Measurements from ENCODE around the gene CEP128.

Gene CEP128

DNA sequence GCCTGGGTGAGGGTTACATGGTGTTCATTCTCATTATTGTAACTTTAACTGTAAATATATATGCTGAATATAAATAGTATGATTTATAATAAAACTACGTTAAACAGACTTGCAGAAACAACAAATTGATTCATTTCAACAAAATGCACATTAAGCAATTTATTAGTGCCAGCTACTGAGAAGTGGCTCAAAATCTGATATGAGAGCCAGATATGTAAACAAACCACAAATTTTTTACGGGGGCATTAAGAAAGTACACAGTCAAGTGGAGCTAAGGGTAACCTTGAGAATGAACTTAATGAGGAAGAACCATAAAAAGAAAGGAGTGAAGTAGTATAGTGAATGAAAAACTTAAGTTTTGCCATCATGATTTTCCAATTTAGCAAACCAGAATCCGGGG is 40.3 kb downstream of the CEP128 start:
- DNase-seq (ENCODE audit: low spot score), result no peak

DNA sequence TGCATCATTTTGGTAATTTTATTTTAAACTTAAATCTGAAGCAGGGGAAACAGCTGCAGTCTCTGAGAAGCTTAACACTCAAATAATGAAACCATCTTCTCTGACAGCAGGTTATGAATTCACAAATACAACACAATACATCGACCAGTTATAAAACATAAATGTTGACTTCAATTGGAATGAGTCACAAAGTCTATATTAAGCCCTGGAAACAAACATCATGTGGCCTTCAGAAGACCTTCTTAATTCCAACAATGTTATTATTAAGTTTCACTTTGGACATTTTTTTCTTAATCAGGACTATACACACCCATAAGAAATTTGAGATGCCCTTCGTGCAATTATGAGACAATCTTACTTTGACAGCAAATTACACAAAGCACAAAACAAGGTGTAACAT is 68.9 kb downstream of the CEP128 start:
- no peak for DNase-seq (ENCODE audit: low spot score)

DNA sequence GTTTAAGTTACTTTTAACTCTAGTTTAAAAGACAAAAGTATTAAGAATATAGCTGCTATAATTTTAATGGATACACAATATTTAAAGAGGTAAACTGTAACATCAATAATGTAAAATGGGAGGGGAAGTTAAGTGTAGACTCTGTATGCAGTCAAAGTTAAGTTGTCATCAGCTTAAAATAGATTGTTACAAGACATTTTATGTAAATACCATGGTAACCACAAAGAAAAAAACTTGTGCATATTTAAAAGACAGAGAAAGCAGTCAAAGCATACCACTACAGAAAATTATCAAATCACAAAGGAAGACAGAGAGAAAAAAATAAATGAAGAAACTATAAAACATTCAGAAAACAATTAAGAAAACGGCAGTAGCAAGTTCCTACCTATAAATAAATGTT is 73.3 kb downstream of the CEP128 start:
- no peak for DNase-seq (ENCODE audit: low spot score)

DNA sequence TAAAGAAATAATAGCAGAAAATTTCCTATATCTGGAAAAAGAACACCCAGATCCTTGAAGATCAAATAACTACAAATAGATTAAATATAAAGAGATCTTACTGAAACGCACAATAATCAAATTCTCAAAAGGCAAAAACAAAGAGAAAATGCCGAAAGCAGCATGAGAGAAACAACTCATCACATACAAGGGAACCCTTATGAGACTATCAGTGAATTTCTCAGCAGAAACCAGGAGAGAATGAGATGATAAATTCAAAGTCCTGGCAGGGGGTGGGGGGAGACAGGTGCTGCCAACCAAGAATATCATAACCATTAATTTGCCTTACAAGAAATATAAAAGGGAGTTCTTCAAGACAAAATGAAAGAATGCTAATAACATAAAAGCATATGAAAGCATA is 73.7 kb downstream of the CEP128 start:
- DNase-seq (ENCODE audit: low spot score), result no peak

DNA sequence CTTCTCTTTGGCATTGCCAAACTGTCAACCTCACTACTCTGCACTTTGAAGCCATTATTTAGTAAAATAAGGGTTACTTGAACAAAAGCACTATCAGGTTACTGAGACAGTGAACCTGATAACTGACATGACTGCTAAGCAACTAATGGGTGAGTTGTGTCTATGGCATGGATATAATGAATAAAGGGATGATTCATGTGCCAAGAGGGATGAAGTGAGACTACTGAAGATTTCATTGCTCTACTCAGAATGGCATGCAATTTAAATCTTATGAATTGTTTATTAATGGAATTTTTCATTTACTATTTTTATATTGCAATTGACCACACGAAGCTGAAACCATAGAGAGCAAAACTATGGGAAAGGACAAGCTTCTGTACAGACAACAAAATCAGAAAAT is 74.4 kb downstream of the CEP128 start:
- no peak for DNase-seq (ENCODE audit: low spot score)

DNA sequence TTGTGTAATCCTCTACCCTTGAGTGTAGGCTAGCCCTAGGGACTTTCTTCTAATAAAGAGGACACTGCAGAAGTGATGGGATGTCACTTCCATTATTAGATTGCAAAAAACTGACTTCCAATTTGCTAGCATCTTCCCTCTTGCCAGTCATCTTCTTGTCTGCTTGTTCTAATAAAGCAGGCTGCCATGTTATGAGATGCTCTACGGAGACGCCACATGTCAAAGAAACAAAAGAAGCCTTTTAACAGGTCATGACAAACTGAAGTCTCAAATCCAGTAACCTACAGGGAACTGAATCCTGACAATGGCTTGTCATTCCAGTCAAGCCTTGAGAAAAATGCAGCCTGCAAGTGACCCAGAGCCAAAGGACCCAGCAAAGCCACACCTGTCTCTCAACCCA is 76.0 kb downstream of the CEP128 start:
- no peak for DNase-seq (ENCODE audit: low spot score)

DNA sequence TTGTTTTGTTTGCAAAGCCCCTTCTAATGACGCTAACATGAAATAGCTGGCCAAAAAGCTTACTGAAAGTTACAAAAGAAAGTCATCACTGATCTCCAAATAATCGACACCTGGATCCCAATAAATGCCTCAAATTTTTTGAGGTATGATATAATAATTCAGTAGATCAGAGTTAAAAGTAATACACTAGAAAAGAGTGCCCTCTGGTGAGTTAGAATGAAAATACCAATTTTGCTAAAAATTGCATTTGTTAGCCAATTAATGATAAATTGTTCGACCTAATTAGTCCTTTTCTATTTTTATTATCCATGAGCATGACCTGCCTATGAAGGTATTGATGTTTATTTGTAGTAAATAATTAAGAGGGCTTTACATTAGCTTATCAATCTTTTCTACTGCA is 78.6 kb downstream of the CEP128 start:
- no peak for DNase-seq (ENCODE audit: low spot score)

DNA sequence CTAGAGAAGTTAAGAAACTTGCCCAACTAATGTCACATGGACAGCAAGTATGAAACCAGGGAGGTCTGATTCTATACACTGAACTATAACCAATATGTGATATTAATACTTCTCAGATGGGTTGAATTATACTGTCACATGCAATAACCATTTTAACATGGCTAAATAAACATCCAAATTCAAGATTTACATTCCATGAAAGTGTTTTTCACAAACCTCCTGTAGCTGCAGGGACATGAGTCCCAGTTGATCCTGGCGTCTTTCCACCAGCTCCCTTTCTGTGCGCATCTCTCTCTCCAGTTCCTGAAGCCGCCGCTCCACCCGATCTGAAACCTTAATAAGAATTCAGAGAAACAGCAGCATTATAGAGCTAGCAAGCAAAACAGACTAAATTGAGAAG is 79.0 kb downstream of the CEP128 start:
- DNase-seq (ENCODE audit: low spot score), result no peak

DNA sequence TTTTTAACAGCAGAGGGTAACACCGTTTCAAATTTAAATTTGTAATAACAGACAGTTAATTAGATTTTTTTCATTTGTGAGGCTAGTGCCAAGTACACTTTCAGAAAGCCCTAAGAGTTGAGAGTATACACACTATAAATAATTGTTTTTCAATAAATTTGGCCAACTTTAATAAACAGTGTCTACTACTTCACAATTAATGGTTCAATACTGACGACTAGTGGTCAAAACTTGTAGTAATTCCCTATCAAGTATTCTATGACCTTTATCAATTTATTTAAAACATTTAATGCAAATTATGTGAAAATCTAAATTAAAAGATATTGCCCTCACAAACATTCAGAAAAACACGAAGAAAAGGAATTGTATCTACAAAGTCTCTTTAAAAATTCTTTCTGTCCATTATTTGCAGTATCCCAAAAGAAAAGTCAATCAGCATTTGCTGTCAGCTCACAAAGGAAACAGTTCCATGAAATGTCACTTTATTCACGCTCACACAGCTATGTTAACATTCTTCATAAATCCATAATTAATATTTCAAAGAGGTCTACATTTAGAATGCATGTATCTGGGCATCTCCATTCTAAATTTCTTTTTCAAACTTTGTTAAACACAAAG is 91.2 kb downstream of the CEP128 start:
- DNase-seq (ENCODE audit: low spot score), result peak; percentile 1

DNA sequence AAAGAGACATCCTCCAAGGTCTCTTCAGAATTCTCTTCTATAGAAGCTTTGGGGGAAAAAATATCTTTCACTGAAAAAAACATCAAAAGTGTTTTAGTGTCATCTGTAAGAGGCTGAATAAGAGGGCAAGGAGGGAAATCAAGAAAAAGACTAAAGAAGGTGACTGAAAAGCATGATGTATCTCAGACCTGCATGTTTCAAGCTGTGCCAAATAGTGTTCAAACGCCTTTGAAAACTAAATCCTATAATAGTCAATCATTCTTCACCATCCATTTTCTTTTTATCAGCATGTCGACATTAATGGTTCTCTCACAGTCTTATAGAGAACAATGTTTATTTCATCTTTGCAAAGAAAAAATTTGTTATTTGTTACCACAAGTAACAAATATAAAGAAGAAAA is 94.5 kb downstream of the CEP128 start:
- no peak for DNase-seq (ENCODE audit: low spot score)

DNA sequence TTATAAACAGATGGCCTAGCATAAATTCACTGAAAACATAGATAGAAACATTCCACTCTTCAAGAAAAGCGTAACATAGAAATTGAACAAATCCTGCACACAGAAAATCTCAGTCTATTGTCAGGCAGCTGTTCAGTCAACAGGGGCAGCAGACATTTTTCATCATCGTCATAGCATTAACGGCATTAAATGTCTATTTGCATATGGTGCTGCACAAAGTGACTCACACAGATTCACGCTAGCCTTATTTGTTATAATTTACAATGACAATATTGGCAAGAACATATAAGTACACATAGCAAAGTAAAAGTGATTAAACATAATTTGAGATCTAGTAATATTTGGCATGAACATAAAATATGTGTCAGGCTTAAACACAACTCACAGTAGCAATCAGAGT is 95.7 kb downstream of the CEP128 start:
- DNase-seq (ENCODE audit: low spot score), result no peak

DNA sequence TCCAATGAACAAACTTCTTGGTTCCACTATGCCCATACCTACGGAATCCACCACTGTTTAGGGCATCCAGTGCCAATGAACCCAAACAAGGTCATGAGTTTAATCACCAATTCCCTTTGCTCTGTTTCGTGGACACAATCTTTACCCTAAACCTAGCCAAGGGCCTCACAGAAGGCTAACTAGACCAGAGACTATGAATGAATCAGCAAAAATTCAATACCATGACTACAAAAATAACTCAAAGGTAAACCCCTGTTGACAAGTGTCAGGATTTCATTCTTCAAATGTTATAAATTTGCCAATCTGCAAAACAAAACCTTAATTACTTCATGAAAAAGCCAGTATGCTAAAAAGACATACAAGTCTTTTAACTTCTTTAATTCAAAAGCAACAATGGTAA is 96.7 kb downstream of the CEP128 start:
- no peak for DNase-seq (ENCODE audit: low spot score)

DNA sequence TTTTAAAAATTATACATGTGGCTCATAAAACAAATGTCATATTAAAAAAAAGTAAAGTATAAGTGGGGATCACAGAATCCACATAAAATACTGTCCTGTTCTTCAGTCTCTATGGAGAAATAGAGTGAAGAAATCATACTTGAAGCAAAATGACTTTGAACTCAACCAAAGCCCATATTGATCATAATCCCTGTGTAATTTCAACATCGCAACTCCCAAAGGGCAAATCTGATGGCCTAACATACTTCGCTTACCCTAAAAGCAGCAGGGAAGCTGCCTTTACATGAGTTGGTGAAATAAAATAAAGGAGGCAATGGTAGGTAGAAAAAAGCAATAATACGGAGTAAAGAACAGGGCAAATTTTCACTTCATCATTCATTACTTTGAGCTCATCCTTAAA is 101.8 kb downstream of the CEP128 start:
- DNase-seq (ENCODE audit: low spot score), result no peak

DNA sequence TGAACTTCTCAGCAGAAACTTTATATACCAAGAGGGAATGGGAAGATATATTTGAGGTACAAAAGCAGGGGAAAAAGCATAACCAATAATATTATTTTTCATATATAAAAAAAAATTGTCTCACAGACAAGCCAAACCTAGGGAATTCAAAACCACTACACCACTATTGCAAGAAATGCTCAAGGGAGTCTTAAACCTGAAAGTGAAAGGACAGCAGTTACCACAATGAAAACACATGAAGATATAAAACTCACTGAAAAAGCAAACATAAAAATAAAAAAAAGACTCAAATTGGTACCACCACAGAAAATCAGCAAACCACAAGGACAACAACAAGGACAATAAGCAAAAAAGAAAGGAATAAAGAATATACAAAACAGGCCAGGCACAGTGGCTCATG is 131.9 kb downstream of the CEP128 start:
- no peak for DNase-seq (ENCODE audit: low spot score)

DNA sequence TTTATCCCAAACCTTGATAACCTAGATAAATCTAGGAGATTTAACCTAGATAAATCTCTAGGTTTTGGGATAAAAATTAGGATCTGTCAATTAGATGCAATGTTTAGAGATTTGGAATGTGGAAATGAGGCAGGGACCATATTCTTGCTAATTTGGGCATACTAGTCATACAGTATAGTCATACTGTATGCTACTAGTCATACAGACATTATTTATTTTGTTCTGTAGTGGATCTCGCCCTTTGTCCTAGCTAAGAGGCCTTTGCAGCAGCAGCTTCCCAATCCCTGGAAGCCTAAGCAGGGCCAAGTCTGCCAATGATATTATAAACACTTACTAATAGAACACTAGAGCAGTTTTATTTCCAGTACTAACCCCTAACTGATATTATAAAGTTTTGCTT is 136.4 kb downstream of the CEP128 start:
- no peak for DNase-seq (ENCODE audit: low spot score)

DNA sequence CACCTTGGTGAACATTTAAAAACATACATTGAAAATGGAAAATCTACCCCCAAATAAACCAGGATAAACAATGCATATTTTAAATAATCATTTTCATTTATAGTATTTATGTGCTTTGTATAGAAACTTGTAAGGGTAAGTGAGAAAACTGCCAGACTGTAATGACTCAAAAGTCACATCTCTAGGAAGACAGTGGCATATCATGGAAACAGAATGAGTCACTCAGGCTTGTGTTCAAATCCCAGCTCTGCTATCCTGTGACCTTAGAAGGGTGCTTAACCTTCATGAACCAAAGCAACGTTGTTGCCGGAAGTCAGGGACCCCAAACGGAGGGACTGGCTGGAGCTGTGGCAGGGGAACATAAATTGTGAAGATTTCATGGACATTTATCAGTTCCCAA is 142.7 kb downstream of the CEP128 start:
- no peak for DNase-seq (ENCODE audit: low spot score)

DNA sequence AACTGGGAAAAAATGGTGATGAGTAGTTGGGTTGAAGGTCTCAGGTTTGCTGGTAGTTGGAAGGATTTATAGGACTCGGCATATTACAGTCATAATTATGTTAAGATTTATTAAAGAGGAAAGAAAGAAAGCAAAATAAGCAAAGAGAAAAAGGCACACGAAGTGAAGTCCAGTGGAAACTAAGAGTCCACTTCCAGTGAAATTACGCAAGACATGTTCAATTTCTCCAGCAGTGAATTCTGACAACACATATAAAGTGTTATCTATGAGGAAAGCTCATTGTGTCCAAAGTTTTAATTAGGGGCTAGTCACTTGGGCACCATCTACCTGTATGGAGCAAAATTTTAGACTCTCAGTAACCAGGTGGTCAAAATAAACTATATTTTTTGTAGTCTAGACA is 143.3 kb downstream of the CEP128 start:
- DNase-seq (ENCODE audit: low spot score), result no peak

DNA sequence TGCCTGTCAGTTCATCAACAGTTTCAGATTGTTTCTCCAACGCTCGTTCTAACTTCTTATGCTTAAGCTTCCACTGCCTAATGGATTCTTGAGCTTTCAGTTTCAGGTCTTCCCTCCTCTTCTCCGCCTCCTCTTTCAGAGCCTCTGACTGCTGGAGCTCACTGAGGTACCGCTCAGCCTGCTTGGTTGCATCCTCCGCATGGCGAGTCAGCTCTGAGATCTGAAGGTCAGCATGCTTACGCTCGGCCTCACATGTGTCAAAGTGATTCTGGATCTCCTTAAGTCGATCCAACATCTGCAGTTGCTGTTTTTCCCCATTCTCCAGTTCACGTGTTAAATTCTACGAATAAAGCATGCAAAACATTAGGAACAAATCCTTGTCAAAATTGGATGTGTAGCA is 148.8 kb downstream of the CEP128 start:
- DNase-seq (ENCODE audit: low spot score), result no peak

DNA sequence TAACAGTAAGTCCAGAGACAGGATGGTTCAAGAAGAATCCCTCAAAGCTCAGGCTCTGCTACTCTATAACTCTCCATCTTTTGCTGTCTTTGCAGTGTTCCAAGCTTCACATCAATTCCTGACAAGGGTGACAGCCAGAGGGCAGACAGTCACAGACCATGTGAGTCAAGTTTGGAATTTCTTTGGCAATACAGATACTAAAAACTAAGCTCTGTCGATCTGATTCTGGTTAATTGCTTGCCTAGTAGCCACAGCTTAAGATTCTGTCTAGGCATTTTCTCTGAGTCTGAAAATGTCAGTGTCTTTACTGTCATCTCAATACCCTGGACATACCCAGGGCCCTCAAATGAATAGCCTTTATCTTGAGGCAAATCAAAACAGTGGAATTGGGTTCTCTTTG is 153.7 kb downstream of the CEP128 start:
- DNase-seq (ENCODE audit: low spot score), result no peak

DNA sequence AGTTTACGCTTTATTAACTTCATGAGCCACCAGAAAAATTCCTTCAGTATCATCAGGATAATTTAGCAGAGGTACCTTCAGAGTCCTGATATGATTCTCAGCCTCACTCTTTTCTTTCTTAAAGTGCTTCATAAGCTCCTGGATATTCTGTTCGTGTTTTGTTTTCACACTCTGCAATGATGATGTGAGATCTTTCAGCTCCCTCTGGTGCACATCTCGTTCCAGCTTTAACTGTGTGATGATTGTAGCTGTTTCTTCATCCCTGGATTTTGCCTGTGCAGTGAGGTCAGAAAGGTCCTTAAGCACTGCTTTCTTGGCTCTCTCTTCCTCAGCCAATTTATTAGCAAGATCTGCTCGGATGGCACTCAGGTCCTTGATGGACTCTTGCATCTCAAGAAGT is 156.7 kb downstream of the CEP128 start:
- DNase-seq (ENCODE audit: low spot score), result no peak

DNA sequence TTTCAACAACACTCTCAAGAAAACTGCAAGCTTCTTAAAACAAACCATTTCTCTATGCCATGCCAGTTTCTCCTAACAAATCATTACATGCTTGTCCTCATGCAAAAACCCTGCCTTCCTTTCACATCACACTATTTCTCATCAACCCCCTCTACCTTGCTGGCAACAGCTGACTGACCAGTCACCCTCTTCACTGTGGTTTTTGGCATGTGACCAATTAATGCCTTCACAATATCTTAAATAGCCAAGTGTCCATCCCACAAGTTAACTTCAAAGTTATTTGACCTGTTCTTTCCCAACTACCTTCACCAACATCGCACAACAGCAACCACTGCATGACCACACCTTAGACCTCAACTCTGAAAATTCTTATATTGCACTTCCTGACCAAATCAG is 159.6 kb downstream of the CEP128 start:
- no peak for DNase-seq (ENCODE audit: low spot score)

DNA sequence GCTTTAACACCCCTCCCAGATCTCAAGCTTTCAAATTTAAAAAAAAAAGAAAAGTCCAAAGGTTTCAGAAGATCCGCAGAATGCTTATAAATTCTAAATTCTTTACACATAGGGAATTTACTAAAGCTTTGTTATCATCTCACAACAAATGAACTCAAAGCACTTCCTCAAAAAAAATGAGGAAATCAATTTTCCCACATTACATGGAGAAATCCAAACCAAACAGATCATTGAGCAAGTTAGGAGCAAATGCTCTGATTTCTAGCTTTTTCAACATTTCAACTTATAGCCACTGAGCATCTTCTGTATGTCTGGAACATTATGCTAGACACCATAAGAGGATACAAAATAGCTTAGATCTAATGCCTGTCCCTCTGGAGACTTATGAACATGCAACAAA is 161.0 kb downstream of the CEP128 start:
- DNase-seq (ENCODE audit: low spot score), result no peak

DNA sequence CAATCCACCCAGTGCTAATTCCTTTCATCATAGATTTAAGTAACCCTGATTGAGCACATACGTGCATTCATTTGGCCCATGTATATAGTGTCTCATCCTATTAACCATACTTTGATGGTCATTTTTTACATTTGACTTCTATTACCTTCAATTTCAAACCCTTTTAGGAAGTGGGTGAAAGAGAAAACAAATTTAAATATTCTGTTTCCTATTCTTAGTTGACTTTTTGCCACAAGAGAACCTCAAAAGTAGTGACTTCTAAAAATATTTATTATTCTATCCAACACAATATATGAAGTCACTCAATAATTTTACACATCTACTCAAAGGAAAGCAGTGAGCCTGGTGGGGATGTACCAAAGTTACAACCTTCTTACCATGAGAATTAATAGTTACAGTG is 164.9 kb downstream of the CEP128 start:
- DNase-seq (ENCODE audit: low spot score), result no peak

DNA sequence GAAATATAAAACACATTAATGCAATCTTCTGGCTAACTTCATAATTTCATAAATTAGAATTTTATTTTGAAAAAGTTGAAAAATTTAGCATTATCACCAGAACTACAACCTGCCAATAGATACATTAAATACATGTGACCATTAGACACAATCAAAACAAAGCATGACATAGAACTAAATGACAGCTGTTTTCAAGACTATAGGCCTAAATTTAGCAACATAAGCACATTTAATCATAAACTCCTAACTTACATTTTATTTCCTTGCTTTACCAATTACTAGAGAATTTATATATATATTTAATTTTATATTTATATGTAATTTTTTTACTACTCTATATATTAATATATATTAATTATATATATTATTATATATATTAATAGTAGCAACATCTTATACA is 165.4 kb downstream of the CEP128 start:
- DNase-seq (ENCODE audit: low spot score), result no peak

DNA sequence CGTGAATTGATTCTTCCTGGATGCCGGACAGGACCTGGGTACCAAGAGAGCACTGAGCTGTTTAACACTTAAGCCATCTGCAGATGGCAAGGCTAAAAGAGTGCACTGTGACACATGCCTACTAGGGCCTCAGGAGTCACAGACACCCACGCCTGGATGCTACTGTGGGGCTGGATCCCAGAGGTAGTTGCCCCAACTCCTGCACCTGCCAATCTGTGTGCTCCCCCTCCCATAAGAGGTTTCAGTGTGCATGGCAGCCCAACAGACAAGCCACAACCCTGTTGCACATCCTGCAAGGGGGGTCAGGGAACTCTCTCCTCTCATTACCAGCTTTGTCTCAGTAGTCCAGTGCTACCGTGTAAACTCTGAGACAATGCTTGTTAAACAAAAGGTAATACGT is 169.0 kb downstream of the CEP128 start:
- DNase-seq (ENCODE audit: low spot score), result no peak

Measured in CD4-positive, alpha-beta T cell treated with Interleukin-6 at 100 ng/mL for 8 hours (primary cell).